Fibroblast of skin of right biceps (primary cell): ENCODE results near the gene CD5L.
A peak's percentile ranks its signal among the peaks of the same experiment; 100 is the strongest.

ENCODE experiments used
- DNase-seq: peaks from one replicate; pipeline ENCODE4 v3.0.0-alpha.2; 2013

The CD5L gene

GRCh38 chr1:157841708-157842107 lies at the start of gene CD5L:
Gene CD5L, minus strand, starts transcription at chr1:157841808. Its CDS starts 107 bp downstream, at chr1:157841701.
- no peak for DNase-seq

DNA sequence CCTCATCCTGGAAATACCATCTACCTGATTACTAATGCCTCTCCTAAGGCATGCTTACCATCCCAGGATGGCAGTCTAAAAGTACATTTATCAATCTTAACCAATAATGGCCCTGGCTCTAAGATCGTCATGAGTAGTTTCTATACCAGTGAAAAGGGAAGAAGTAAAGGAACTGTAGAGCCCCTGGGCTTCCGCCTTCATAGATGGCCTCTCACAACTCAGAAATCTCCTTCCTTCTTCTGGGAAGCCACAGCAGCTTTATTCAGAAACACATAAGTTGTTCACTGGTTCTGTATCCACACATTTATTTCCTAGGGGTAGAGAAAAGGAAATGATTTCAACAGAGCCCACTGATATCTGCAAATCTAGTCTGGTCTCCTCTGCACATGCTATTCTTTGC lies 41.0 kb upstream of the CD5L start:
- no peak for DNase-seq

DNA sequence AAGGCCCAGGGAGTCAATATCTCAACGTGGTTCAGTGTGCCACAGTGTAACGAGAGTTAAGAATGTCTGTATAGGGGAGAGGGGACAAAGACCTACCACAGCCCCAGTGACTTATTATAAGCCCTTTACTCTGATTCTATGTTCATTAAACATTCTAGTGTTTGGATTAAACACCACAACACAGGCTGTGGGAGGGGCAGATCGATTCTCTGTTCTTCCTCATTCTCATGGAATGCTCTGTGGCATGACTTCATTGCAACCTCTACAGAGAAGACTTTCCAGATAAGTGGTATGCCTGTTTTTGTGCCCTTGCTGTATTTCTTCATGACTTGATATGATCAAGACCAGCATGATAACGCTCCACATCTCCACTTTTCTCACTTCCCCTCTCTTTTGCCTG lies 39.0 kb upstream of the CD5L start:
- no peak for DNase-seq

GRCh38 chr1:157878059-157878458 lies 36.5 kb upstream of the CD5L start:
- DNase-seq = peak; percentile 31

- no peak for DNase-seq
Measured at GRCh38 chr1:157870490-157870889, 28.9 kb upstream of the CD5L start.

DNA sequence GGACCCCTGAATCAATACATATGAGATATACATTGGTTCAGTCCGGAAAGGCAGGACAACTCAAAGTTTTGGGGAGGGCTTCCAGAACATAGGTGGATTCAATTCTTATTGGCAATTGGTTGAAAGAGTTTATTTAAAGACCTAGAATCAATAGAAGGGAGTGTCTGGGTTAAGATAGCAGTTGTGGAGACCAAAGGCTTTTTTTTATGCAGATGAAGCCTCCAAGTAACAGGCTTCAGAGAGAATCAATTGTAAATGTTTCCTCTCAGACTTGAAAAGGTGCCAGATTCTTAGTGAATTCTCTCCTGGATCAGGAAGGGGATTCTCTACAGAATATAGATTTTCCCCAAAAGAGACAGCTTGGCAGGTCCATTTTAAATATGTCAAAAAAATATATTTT lies 27.0 kb upstream of the CD5L start:
- DNase-seq = no peak

- DNase-seq = no peak
Measured at GRCh38 chr1:157862114-157863070, 20.8 kb upstream of the CD5L start.

DNA sequence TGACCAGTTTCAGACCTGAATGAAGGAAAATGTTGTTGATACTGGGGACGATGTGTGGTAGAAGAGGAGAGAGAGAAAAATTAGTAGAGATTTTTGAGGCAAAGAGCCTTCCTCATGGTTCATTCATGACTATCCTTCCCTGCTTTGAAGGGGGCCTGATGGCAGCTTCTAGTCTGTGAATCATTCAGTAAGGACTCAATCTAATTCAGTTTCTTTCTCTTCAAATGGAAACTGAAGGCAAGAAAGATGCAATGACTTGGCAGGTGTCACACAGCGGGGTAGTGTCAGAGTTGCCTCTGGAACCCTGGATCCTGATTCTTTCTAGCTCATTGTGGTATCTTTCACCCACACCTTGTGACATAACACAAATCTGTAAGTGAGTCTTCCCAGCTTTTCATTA lies 14.9 kb upstream of the CD5L start:
- DNase-seq = no peak

DNA sequence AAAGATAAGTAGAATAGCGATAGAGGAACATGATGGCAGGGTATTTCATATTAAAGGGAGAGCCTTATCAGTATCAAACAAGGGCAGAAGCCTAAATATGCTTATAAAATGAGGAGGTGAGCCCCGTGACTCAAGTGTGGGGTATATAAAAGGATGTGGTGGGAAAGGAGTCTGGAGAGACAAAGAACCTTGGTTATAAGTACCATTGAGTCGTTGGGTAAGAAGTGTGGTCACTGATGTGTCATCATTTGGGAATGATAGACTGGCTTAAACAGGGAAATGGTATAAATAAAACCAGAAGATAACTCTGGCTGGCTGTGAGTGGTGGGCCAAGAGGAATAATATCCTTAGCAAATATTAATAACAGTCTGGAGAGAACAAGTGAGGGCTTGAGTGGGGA lies 10.9 kb upstream of the CD5L start:
- peak; percentile 58 for DNase-seq

GRCh38 chr1:157849229-157849875 lies 7.7 kb upstream of the CD5L start:
- no peak for DNase-seq

GRCh38 chr1:157844089-157844830 lies 2.7 kb upstream of the CD5L start:
- DNase-seq = no peak

GRCh38 chr1:157842939-157843338 lies 1.3 kb upstream of the CD5L start:
- DNase-seq = no peak

DNA sequence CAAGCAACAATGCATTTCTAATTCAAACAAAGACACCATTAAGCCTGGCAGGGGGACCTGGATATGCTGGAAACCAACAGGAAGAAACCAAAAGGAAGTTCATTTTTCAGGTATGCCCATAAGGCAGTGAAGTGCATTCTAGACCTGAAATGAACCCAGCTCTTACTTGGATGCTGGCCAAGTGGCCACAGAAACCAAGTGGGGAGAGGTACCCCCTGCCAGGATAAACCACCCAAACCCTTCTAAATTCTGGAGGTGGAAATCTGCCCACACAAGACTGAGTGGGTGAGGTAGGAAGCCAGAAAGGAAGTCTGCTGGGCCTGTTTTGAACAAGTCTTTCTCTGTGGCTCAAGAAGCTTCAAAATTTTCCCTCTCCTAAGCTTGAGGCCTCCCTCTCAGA lies 2.6 kb downstream of the CD5L start:
- DNase-seq = no peak

- no peak for DNase-seq
Measured at GRCh38 chr1:157834430-157834829, 7.2 kb downstream of the CD5L start.

- DNase-seq = no peak
Measured at GRCh38 chr1:157833145-157833544, 8.5 kb downstream of the CD5L start.

DNA sequence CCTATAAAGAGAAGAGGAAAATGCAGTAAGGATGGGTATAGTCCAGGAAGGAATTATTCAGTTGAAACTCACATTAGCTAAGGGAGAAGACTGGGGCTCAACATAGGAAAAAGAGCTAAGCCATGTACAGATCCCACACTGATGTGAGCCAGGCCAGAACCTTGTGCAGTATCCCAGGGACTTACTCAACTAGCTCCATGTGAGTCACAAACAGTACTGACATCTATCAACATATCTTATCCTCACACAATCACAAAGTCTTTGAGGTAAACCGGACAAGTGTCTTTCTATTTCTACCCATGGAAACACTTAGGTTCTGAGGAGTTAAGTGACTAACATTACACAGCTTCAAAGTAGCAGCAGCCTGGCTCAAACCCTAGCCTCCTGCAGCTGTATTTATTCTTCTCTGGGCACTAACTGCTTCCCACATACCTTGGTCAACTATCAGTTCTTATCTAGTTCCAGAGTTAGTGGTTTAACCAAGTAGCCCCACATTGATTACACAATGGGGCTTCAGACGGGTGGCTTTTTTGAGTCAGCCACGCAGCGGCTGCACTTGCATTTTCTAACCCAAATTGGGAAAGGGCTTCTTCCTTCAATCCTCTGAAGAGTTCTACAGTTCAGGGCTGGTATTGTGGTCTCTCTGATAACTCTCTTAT lies 9.5 kb downstream of the CD5L start:
- no peak for DNase-seq

DNA sequence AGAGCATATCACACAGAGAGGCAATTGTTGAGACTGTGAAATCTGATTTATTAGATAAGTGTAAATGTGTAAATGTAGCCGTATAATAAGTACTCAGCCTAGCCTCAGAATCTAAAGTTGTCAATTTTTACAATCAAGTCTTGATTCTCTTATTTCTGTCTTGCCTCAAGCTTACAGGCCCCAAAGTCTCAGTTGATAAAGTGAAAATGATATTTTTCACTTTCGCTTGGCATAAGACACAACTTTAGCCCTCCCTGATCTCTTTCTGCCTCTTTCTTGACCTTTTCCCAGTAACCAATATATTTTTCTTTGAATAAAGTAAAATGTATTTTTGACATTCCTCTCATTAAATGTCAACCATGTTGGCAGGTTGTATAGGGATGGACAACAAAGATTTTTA lies 10.7 kb downstream of the CD5L start:
- DNase-seq = no peak

DNA sequence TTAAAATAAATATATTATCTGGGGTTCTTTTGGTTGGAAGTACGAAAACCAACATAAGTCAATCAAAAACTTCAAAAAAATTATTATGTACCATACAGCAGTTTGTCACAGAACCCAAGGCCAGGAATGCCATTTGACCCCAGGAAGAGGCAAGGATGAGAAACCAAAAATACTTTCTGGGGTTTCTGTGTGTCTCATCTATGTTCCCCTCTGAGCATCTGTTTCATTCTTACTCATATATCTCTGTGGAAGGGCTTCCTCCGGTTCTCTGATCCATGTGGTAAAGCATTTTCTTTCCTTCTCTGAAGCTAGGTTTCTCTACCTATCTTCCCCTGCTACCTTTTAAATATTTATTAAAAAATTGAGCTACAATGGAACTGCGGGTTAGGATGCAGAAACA lies 11.9 kb downstream of the CD5L start:
- no peak for DNase-seq

GRCh38 chr1:157829210-157829609 lies 12.4 kb downstream of the CD5L start:
- DNase-seq = no peak

GRCh38 chr1:157820299-157820698 lies 21.3 kb downstream of the CD5L start:
- no peak for DNase-seq

DNA sequence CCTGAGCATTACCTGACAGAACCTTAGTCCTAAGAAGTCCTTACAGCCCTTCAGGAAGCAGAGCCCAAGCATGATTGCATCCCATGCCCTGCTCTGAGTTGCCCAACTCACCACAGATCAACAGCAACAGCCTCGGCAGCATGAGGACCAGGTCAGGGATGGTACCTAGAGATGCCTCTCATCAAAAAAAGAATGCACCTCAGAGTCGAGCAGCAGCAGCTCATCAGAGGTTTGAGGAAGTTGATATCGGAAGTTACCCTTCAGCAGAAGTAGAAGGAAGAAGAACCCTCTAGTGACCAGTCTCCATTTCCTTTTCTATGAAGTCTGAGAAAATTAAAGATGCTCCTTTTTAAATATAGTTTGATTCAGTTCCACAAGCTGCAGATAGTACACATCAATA lies 21.7 kb downstream of the CD5L start, which contains the start of gene FCRL1:
FCRL1 (minus strand) TSS at position 225 of the 400 bp plus-strand sequence; CDS start at position 142, 83 bp downstream.
- no peak for DNase-seq

- DNase-seq = no peak
Measured at GRCh38 chr1:157819215-157819614, 22.4 kb downstream of the CD5L start.

DNA sequence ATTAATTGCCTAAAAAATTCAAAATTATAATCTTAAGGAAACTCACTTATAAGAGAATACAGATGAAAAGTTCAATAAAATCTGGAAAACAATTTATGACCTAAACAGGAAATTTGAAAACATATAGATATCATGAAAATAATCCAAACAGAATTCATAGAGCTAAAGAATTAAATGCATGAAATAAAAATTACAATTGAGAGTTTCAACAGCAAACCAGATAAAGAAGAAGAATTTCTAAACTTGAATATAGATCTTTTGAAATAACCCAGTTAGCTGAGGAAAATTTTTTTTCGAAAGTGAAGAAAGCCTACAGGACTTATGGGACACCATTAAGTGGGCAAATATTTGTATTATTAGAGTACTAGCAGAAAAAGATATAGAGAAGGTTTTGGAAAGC lies 28.3 kb downstream of the CD5L start:
- no peak for DNase-seq
